Stimulated activated CD4-positive, alpha-beta T cell treated with anti-CD3 and anti-CD28 coated beads, Interleukin-12 subunit alpha, Interleukin-12 subunit beta, amount 100 ng/mL, for 24 hours (primary cell): Measurements from ENCODE around the gene ZSCAN10.

Experiments
- DNase-seq, 2 experiments: peaks; one replicate each; pipeline ENCODE4 v3.0.0-alpha.2; 2020; ENCODE audit warnings: low read depth in 2 of 2

The ZSCAN10 gene

DNA sequence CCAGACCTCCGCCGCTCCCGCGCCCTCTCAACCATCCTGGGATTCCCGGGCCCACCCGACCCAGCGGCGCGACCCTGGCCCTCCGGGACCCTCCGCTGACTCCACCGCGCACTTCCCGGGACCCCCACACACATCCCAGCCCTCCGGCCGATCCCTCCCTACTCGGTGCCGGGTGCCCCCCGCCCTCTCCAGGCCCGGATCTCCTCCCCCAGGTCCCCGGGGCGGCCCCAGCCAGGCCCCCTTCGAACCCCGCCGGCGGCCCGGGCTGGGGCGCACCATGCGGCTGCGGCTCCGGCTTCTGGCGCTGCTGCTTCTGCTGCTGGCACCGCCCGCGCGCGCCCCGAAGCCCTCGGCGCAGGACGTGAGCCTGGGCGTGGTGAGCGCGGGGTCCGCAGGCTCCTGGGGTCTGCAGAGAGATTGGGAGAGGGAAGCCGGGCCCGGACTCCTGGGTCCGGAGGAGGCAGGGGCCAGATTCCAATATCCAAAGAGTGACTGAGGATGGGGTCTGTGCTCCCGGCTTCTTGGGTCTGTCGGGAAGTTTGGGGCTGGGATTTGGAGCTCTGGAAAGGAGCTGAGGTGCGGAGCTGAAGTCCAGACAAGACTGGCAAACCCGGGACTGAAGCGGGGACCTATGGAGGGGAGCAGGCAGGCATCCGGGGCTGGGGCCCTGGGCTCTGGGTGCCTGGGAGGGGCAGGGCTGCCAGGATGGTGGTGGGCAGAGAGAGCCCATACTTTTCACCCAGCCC is 52.3 kb downstream of the ZSCAN10 start:
- no peak for DNase-seq

DNA sequence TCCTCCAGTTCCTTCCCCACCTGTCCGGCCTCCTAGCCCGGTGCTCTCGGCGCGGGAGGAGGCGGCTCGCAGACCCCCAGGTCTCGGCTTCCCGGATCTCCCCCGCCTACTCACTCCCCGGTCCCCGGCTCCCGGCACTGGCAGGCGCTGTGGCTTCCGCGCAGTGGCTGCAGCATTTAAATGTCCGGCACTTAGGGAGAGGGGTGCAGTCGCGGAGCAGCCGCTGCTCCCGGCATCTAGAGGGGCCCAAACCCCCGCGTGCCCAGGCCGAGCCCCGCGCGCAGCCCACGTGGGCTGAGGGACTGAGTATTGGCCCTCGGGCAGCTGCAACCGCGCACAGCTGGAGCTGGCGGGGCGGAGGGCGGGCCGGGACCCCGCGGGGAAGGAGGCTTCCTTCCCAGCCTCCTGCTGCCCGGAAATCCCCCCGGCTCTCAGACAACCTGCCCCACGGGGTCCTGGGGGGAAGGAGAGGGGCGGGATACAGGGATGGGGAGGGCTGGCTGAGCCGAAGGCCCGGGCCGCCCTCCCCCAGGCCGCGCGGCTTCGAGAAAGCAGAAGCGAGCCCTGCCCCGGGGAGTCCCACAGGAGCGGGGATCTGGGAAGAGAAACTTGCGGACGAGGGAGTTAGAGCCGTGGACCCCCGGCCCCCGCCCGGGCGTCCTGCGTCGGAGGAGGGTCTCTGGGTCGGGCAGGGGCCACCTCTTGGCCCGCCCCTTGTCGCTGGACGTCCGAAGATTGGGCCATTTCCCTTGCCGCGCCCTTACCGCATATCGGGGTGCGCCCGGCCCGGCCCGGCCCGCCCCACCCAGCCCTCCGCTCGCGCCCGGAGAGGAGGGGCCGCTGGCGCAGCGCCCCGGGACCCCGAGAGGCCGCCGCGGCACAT is 53.1 kb downstream of the ZSCAN10 start, which contains the start of gene MMP25:
Gene MMP25, plus strand, starts transcription at position 804 of the 883 bp plus-strand sequence. CDS start 357 bp downstream, outside the sequence.
- no peak for DNase-seq

DNA sequence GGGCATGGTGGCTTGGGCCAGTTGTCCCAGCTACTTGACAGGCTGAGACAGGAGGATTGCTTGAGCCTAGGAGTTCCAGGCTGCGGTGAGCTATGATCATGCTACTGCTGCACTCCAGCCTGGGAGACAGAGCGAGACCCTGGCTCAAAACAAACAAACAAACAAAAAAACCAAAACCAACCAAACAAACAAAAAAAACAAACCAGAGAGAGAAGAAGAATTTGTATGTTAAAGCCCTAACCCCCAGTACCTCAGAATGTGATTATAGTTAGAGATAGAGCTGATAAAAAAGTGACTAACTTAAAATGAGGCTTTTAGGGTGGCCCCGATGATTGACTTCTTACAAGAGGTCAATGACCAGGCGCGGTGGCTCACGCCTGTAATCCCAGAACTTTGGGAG is 54.4 kb downstream of the ZSCAN10 start:
- no peak for DNase-seq

DNA sequence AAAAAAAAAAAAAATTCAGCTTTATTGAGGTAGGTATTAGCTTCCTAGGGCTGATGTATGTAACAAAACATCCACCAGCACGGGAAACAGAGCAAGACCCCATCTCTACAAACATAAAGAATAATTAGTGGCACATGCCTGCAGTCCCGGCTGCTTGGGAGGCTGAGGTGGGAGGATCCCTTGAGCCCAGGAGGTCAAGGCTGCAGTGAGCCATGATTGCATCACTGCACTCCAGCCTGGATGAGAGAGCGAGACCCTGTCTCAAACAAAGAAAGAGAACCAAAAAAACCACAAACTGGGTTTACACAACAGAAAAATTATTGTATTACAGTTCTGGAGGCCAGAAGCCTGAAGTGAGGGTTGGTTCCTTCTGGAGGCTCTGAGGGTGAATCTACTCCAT is 56.7 kb downstream of the ZSCAN10 start:
- DNase-seq = no peak

DNA sequence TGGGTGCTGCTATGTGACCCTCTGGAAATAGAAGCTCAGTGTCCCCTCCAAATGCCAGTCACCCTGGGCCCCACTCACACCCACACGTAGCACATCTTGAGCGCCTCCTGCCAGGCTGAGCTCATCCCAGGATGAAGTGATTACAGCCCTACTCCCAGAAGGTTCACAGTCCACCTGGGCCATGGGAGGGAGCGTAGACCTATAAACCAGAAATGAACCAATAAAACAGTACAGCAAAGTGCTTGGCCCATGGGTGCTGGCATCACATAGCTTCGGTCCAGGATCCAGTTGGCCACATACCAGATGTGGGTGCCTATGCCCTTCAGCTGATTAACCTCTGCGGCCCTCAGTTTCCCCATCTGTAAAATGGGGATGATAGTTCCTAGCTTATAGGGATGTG is 60.2 kb downstream of the ZSCAN10 start:
- DNase-seq = no peak
